ENCODE results near the gene ZNF660.
"Not testable (repeated sequence)": the region's sequence is repeated elsewhere in the genome, so short reads cannot be mapped to it uniquely, and the experiment has no call there.

The ZNF660 gene

DNA sequence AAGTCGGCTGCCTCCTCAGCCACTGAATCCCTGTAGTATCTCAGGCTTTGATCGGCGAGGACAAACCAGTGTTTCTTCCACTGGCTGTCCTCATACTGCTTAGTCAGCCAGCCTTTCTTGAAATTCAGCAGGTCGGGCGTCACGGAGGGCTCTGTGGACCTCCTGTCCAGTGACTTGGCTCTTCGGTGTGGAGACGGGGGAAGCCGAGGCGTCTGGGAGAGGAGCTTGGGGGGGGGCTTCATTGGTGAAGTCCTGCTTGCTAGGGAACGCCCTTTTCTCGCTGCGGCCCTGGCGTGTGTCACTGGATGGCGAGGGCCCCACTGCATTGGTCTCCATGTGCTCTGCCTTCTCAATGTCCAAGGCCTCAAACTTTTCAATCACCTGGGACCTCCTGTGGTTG, 5.0 kb upstream of the ZNF660 start:
- not testable (repeated sequence) for ATAC-seq, H3K4me3 Mint-ChIP-seq, DNase-seq, H3K27ac Mint-ChIP-seq, H3K4me1 Mint-ChIP-seq
- Mint-ChIP-seq H3K36me3 (ENCODE audit: low read depth) (peaks cover 27% of the 10 kb centered on the region), H3K9me3 (peaks cover 29% of the 10 kb centered on the region), H3K27me3 (peaks cover 10% of the 10 kb centered on the region)

DNA sequence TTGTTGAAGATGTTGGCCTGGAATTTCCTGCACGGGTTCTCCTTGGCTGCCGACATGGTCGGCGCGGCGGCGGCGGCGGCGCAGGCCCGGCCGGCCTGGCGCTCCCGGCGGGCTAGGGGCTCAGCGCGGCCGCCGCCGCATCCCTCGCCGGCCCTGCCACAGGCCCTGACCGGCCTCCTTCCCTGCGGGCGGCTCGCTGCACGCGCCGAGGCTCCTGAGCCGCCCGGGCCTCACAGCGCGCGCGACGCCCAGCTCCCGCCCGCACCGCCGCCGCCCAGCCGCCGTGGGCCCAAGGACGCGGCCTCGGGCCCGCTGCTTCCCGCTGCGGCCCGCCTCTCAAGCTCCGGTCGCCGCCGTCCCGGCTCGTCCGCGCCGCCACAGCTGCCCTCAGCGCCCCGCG, 3.8 kb upstream of the ZNF660 start:
- Mint-ChIP-seq H3K27me3 (peaks cover 22% of the 10 kb centered on the region), H3K4me1 (peaks cover 10% of the 10 kb centered on the region), H3K36me3 (ENCODE audit: low read depth) (peaks cover 25% of the 10 kb centered on the region), H3K9me3 (peaks cover 25% of the 10 kb centered on the region)
- not testable (repeated sequence) for DNase-seq, ATAC-seq, H3K4me3 Mint-ChIP-seq, H3K27ac Mint-ChIP-seq

- peaks cover under 1% of the 10 kb centered on the region for H3K27me3 Mint-ChIP-seq
- DNase-seq = no peak
- ATAC-seq = no peak
- peaks cover 33% of the 10 kb centered on the region for H3K9me3 Mint-ChIP-seq
- no peaks in the 10 kb centered on the region for H3K4me1 Mint-ChIP-seq
- no peak overlapping the region for H3K4me3 Mint-ChIP-seq
- peaks cover 20% of the 10 kb centered on the region for H3K36me3 Mint-ChIP-seq (ENCODE audit: low read depth)
- H3K27ac Mint-ChIP-seq = no peak overlapping the region
These were observed 11.9 kb downstream of the ZNF660 start for GRCh38 chr3:44596621-44597020.

- H3K9me3 Mint-ChIP-seq = peaks cover 9% of the 10 kb centered on the region
- peaks cover 7% of the 10 kb centered on the region for H3K36me3 Mint-ChIP-seq (ENCODE audit: low read depth)
- no peaks in the 10 kb centered on the region for H3K4me1 Mint-ChIP-seq
- no peak overlapping the region for H3K27ac Mint-ChIP-seq
- no peak for ATAC-seq
- H3K4me3 Mint-ChIP-seq = no peak overlapping the region
- peaks cover 4% of the 10 kb centered on the region for H3K27me3 Mint-ChIP-seq
- DNase-seq = no peak
These were observed 17.0 kb downstream of the ZNF660 start for GRCh38 chr3:44601749-44602148.

- Mint-ChIP-seq H3K36me3 (ENCODE audit: low read depth) (peaks cover 5% of the 10 kb centered on the region), H3K27ac (no peak overlapping the region), H3K4me3 (no peak overlapping the region), H3K27me3 (peaks cover 2% of the 10 kb centered on the region), H3K9me3 (peaks cover 4% of the 10 kb centered on the region), H3K4me1 (no peaks in the 10 kb centered on the region)
- no peak for DNase-seq
- ATAC-seq = no peak
These were observed 27.9 kb downstream of the ZNF660 start for GRCh38 chr3:44612678-44613077.

DNA sequence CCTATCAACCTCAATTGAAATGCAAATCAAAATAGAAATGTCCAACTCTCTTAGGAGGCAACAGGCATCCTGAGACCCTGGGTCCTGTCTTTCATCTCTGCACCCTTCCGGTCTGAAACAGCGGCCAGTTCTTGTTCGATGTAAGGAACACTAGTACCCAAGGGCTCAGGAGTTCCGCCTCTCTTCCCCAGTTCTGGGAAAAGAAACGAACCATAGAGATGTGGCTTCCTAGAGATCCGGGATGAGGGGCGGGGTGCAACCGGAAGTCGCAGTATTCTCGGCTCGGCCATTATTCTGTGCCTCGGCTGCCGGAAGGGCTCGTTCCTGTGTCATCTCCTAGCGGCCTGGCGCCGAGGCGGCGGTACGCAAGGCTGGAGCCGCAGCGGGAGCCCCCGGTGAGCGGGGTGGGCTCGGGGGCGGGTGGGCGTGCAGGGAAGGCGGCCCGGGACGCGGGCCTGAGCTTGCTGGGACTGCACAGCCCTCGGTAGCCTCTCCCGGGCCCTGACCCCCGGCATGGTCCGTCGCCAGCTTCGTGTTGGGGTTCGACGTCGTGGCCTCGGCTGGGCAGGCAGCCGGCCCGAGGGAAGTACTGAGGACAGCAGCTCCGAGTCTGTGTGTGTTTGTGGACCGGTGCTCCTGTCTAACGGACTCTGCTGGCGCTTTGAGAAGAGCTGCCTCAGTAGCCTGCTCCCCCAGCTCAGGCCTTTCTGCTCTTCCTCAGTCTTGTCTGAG, 40.2 kb downstream of the ZNF660 start, which contains the start of gene ZNF197:
Gene ZNF197 (plus strand): TSS at position 288 of the 732 bp plus-strand sequence. CDS start 4,119 bp downstream, outside the sequence.
- H3K27me3 Mint-ChIP-seq = no peaks in the 10 kb centered on the region
- peaks cover 33% of the 10 kb centered on the region for H3K4me1 Mint-ChIP-seq
- H3K36me3 Mint-ChIP-seq (ENCODE audit: low read depth) = peaks cover 13% of the 10 kb centered on the region
- peak within 1 kb of the TSS; percentile 88 for H3K4me3 Mint-ChIP-seq
- ATAC-seq = peak; percentile 93
- peaks cover 3% of the 10 kb centered on the region for H3K9me3 Mint-ChIP-seq
- DNase-seq = peak; percentile 69
- peak within 1 kb of the TSS; percentile 73 for H3K27ac Mint-ChIP-seq

GRCh38 chr3:44628716-44629115, 44.0 kb downstream of the ZNF660 start:
- peaks cover 42% of the 10 kb centered on the region for H3K36me3 Mint-ChIP-seq (ENCODE audit: low read depth)
- no peak overlapping the region for H3K4me3 Mint-ChIP-seq
- ATAC-seq = no peak

GRCh38 chr3:44632193-44632592, 47.4 kb downstream of the ZNF660 start:
- no peak overlapping the region for H3K4me3 Mint-ChIP-seq
- H3K4me1 Mint-ChIP-seq = peaks cover 11% of the 10 kb centered on the region

More at GRCh38 chr3:44628716-44629115, 44.0 kb downstream of the ZNF660 start:
- peaks cover 3% of the 10 kb centered on the region for H3K9me3 Mint-ChIP-seq
- H3K27me3 Mint-ChIP-seq = no peaks in the 10 kb centered on the region
- peaks cover 33% of the 10 kb centered on the region for H3K4me1 Mint-ChIP-seq
- no peak for DNase-seq
- no peak overlapping the region for H3K27ac Mint-ChIP-seq

GRCh38 chr3:44642337-44642736, 57.6 kb downstream of the ZNF660 start:
- Mint-ChIP-seq H3K9me3 (peaks cover 72% of the 10 kb centered on the region), H3K4me3 (no peak overlapping the region), H3K27ac (no peak overlapping the region)

More at GRCh38 chr3:44632193-44632592, 47.4 kb downstream of the ZNF660 start:
- peaks cover 73% of the 10 kb centered on the region for H3K36me3 Mint-ChIP-seq (ENCODE audit: low read depth)
- DNase-seq = no peak
- H3K27me3 Mint-ChIP-seq = no peaks in the 10 kb centered on the region
- H3K9me3 Mint-ChIP-seq = peaks cover 16% of the 10 kb centered on the region
- ATAC-seq = no peak
- H3K27ac Mint-ChIP-seq = no peak overlapping the region

GRCh38 chr3:44643024-44643423, 58.3 kb downstream of the ZNF660 start:
- Mint-ChIP-seq H3K9me3 (peaks cover 72% of the 10 kb centered on the region), H3K4me3 (no peak overlapping the region), H3K27me3 (peaks cover 1% of the 10 kb centered on the region), H3K4me1 (peaks cover 6% of the 10 kb centered on the region), H3K27ac (no peak overlapping the region), H3K36me3 (ENCODE audit: low read depth) (peaks cover 73% of the 10 kb centered on the region)
- ATAC-seq = no peak
- no peak for DNase-seq

More at GRCh38 chr3:44642337-44642736, 57.6 kb downstream of the ZNF660 start:
- H3K36me3 Mint-ChIP-seq (ENCODE audit: low read depth) = peaks cover 76% of the 10 kb centered on the region
- DNase-seq (no peak), ATAC-seq (no peak)
- no peaks in the 10 kb centered on the region for H3K27me3 Mint-ChIP-seq
- no peaks in the 10 kb centered on the region for H3K4me1 Mint-ChIP-seq

DNA sequence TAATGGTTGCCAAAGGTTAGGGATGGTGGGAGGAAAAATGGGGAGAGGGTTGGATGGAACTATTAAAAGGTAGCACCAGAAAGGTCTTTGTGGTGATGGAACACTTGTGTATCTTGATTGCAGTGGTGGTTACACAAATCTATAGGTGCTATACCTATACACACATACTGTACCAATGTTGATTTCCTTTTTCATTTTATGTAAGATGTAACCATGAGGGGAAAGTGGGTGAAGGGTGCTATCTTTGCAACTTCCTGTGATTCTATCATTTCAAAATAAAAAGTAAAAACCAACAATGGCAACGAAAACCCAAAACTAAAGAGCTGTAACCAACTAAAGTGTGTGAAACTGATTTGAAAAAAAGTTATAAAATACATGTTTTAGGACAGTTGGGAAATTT, 63.0 kb downstream of the ZNF660 start:
- peaks cover 50% of the 10 kb centered on the region for H3K9me3 Mint-ChIP-seq
- ATAC-seq (no peak), DNase-seq (no peak)
- H3K4me1 Mint-ChIP-seq = peaks cover 13% of the 10 kb centered on the region
- peak overlapping the region; percentile 79 for H3K4me3 Mint-ChIP-seq
- H3K27ac Mint-ChIP-seq = no peak overlapping the region
- H3K36me3 Mint-ChIP-seq (ENCODE audit: low read depth) = peaks cover 55% of the 10 kb centered on the region
- H3K27me3 Mint-ChIP-seq = peaks cover 13% of the 10 kb centered on the region

DNA sequence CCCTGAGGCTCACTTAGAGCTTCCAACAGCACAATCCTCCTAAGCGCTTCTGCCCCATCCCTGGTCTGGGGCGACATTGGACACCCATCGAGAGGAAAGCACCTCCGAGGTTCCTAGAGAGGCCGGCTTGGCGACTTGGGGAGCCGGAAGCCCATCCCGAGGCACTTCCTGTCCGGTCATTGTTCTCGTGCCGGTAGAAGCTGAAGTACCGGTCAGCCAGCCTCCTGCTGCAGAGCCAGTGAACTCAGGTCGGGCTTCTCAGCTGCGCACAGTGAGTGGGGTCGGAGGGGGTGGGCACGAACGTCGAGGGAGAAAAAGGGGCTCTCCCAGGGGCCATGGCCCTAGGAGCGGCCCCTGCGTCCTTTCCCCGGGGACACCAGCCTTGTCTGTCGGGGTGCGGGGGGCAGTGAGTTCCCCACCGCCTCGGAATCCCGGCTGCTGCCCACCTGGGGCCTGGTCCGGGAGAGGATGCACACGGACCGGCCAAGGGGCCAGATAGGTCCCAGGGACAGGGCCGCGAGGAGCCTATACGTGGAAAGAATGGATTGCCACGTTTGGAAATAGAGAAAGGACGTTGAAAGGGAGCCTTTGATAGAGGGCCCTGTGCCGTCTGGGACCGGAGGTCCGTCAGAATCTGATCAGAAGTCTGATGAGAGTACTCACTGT, 63.9 kb downstream of the ZNF660 start, which contains the start of gene ZNF35:
Gene ZNF35 (plus strand): TSS at position 169 of the 666 bp plus-strand sequence. CDS start 2,336 bp downstream, outside the sequence.
- Mint-ChIP-seq H3K9me3 (peaks cover 45% of the 10 kb centered on the region), H3K4me1 (peaks cover 13% of the 10 kb centered on the region), H3K27ac (no peak within 1 kb of the TSS), H3K36me3 (ENCODE audit: low read depth) (peaks cover 52% of the 10 kb centered on the region), H3K27me3 (peaks cover 13% of the 10 kb centered on the region), H3K4me3 (peak within 1 kb of the TSS; percentile 79)
- ATAC-seq = peak; percentile 54
- peak; percentile 40 for DNase-seq

Data from activated naive CD8-positive, alpha-beta T cell treated with anti-CD3 and anti-CD28 coated beads, Interleukin-2, amount 50 U/mL, for 24 hours (primary cell).